GM19099 (cell line): ENCODE measurements around the gene SIGLEC6.

Experiments used
- POLR2A ChIP-seq: IDR thresholded peaks from 3 replicates; pipeline ENCODE4 v1.6.1; 2011; ENCODE audit warnings: low read depth; ENCODE audit not compliant: insufficient read length; ENCODE audit errors: extremely low read depth

SIGLEC6 gene

GRCh38 chr19:51503286-51503817 is 28.1 kb downstream of the SIGLEC6 start:
- TF ChIP-seq POLR2A, result no peak

DNA sequence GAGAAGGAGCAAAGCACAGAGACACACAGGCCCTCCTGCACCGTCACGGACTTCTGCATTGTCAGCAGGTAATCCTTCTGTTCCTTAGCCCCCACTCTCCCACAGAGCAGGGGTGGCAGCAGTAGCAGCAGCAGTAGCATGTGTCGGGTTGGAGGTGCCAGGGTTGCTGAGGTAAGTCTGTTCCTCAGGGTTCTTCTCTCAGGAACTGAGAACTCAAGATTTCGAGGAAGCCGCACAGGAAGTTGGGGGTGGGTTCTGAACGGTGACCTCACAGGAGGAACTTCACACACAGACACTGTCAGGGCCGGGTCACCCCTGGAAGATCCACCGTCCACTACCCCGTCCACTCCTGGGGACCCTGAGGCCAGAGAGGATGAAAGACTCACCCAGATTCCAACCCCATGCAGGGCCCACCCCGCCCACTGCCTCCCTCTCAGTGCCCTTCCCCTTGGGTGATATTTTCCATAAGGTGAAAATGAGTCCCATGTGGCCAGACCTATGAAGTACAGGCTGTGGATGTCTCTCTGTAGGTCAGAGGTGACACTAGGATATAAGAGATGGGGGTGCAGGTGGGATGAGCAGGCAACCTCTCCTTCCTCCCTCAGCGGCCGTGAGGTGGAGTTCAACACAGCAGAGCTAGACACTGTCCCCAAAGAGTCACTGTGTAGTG is 29.7 kb downstream of the SIGLEC6 start, which contains the start of gene SIGLEC12:
Gene SIGLEC12 (minus strand): TSS at position 207 of the 670 bp plus-strand sequence. CDS start 67 bp downstream, at position 140.
- no peak for TF ChIP-seq POLR2A

GRCh38 chr19:51497666-51498065 is 33.8 kb downstream of the SIGLEC6 start:
- no peak for TF ChIP-seq POLR2A

DNA sequence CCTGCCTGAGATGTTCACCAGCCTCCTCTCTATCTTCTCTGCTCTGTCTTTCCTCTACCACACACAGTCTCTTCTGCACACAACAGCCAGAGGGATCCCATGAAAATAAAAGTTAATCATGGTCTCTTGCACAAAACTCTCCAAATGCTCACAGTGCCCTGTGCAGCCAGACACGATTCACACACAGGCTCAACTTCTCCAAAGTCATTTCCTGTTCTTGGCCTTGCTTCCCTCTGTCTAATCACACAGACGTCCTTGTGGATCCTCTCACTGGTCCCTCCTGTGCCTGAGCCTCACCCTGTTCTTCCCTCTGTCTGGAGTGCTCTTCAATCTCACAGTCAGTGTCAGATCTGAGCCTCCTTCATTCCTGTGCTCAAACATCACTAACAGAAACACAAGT is 37.7 kb downstream of the SIGLEC6 start:
- TF ChIP-seq POLR2A, result no peak

GRCh38 chr19:51491586-51491985 is 39.9 kb downstream of the SIGLEC6 start:
- no peak for TF ChIP-seq POLR2A

GRCh38 chr19:51490676-51491075 is 40.8 kb downstream of the SIGLEC6 start:
- no peak for TF ChIP-seq POLR2A

DNA sequence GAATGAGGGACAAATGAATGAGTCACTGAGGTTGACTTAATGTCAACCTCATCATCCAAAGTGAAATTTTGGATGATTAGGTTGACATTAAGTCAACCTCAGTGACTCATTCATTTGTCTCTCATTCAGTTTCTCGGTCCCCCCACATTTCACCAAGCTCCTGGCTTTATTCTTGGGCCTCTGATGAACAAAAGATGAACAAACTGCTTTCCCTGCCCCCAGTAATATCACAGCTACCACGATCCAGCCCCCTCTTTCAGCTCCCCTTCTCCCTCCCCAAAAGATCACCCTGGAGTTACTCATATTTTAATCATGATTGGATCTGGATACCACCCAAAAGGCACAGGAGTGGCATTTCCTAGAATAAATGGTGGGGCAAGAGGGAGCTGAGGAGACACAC is 42.4 kb downstream of the SIGLEC6 start:
- TF ChIP-seq POLR2A, result no peak

- TF ChIP-seq POLR2A, result no peak
These were observed 43.0 kb downstream of the SIGLEC6 start for GRCh38 chr19:51488491-51488890.

DNA sequence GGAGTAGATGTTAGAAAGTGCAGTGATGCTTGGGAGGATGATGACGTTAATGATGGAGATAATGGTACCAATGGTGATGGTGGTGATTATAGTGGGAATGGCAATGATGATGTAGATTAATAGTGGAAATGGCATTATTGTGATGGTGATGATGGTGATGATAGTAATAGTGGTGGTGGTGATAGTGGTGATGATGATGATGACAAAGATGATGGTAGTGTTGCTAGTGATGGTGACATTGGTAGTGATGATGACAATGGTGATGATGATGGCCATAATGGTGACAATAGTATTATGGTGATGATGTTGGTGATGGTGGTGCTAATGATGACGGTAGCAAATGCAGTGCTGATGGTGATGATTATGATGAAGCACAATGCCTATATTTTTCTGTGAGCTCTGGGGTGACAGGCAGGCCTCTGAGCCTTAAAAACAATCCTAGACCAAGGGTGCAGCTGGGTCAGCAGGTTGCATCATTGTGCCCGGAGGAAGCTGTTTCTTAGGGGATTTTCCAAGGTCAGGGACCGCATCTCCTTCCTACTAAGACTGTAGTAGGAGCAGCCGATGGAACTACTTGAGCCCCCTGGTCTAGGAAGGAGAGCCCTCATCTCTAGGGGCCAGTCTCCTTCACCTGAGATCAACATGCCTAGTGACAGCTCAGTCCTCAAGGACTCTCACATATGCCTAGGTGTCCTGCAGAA is 45.4 kb downstream of the SIGLEC6 start:
- no peak for TF ChIP-seq POLR2A

DNA sequence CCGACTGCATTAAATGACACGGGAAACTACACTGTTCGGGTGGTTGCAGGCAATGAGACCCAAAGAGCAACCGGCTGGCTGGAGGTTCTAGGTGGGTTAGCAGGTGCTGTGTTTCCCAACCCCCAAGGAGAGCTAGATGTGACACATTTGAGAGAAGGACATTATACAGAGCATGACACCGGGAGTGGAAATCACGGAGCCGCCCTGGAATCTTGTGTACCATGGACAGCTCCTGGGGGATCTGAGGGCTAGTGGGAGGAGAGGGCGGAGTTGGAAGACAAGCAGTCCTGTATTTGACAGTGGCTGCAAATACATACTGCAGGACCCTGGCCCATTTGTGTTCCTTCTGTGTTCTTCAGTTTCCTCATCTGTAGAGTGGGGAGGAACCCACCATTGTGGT is 50.9 kb downstream of the SIGLEC6 start:
- TF ChIP-seq POLR2A, result no peak

GRCh38 chr19:51479531-51480331 is 51.7 kb downstream of the SIGLEC6 start:
- no peak for TF ChIP-seq POLR2A

DNA sequence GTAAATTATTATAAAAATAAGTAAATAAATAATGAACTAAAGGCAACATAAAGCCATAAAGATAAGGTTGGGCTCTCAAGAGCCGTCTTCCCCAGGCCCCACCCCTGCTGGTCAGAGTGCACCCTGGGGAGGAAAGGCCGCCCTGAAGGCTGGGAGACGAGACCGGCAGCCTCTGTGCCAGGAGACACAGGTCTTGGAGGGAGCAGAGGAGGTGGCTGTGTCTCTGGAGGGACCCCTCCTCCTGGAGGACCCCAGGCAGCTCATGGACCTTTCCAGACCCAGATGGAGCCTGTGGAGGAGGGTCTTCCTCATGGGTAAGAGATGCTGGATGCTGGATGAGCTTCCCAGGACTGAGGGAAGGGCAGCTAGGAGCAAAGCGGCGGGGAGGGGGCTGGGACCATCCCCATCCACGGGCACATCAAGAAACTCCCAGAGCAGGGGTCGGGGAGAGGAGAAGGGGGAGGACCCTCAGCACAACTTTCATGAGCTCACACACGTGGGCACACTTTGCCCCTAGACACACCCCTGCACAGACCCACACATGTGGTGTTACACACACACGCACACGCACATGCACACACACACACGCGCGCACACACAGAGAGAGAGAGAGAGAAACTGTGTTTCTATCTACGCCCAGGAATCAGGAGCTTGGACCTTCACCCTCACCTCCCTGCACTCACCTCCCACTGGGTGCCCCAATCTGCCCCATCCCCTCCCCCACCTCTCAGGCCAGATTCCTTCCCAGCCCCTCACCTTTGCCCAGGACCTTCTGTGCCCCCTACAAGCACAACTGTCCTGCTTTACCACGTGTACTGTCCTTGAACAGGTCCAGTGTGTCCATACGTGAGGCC is 52.9 kb downstream of the SIGLEC6 start, which contains the start of gene CEACAM18:
Gene CEACAM18 (plus strand): TSS at position 159 of the 854 bp plus-strand sequence.
- TF ChIP-seq POLR2A, result no peak

GRCh38 chr19:51477344-51477743 is 54.1 kb downstream of the SIGLEC6 start:
- no peak for TF ChIP-seq POLR2A

GRCh38 chr19:51476164-51476563 is 55.3 kb downstream of the SIGLEC6 start:
- no peak for TF ChIP-seq POLR2A
